SU-DHL-6 (cell line): Measurements from ENCODE around the gene TNFRSF4.

ENCODE experiments used
- H2AFZ ChIP-seq: fragments of 200-600 bp; sonication (generic); 2 replicates; pipeline ENCODE4 v1.6.1; 2014; ENCODE audit warnings: low read depth, mild to moderate bottlenecking, moderate library complexity, mixed read lengths, antibody characterized with exemption, low read length; ENCODE audit not compliant: severe bottlenecking
- H3F3A ChIP-seq: fragments of 200-600 bp; shearing (Covaris generic); 2 replicates; pipeline ENCODE4 v1.6.0; 2016; ENCODE audit warnings: antibody characterized with exemption, mild to moderate bottlenecking; ENCODE audit not compliant: insufficient read depth
- H3K27ac ChIP-seq: fragments of 200-600 bp; sonication (generic); 2 replicates; pipeline ENCODE4 v1.5.1; 2016; ENCODE audit warnings: low read depth, mild to moderate bottlenecking, low read length, moderate library complexity, mixed read lengths
- H3K27me3 ChIP-seq: fragments of 200-600 bp; sonication (generic), shearing (Covaris generic); 2 replicates; pipeline ENCODE4 v1.6.0; 2014; ENCODE audit warnings: mild to moderate bottlenecking, low read length
- H3K36me3 ChIP-seq: fragments of 200-600 bp; sonication (generic); 2 replicates; pipeline ENCODE4 v1.6.1; 2014; ENCODE audit warnings: mild to moderate bottlenecking, low read length, mixed read lengths
- H3K4me2 ChIP-seq: fragments of 300-600, 200-600 bp; shearing (Covaris generic), sonication (generic); 2 replicates; pipeline ENCODE4 v1.6.0; 2014; ENCODE audit warnings: low read length, low read depth, mild to moderate bottlenecking; ENCODE audit not compliant: poor library complexity, severe bottlenecking
- H3K4me3 ChIP-seq: fragments of 200-600 bp; sonication (generic); 2 replicates; pipeline ENCODE4 v1.5.1; 2014; ENCODE audit warnings: antibody characterized with exemption, low read length, mild to moderate bottlenecking, mixed read lengths; ENCODE audit not compliant: insufficient read depth, poor library complexity, severe bottlenecking
- H3K79me2 ChIP-seq: fragments of 200-600 bp; sonication (generic); 2 replicates; pipeline ENCODE4 v1.6.1; 2014; ENCODE audit warnings: mild to moderate bottlenecking, low read length, moderate library complexity; ENCODE audit not compliant: insufficient read depth
- H3K9ac ChIP-seq: fragments of 200-600 bp; sonication (generic); 2 replicates; pipeline ENCODE4 v1.7.0; 2014; ENCODE audit warnings: mild to moderate bottlenecking, low read length
- H3K9me2 ChIP-seq: fragments of 200-600 bp; sonication (generic); replicated peaks from 2 replicates; pipeline ENCODE4 v1.6.1; 2014; ENCODE audit warnings: low read length; ENCODE audit not compliant: insufficient read depth
- H3K9me3 ChIP-seq: fragments of 200-600 bp; sonication (generic); 2 replicates; pipeline ENCODE4 v1.6.1; 2014; ENCODE audit warnings: low read length, mixed read lengths; ENCODE audit not compliant: insufficient read depth
- H4K20me1 ChIP-seq: fragments of 200-600 bp; sonication (generic); 2 replicates; pipeline ENCODE4 v1.6.1; 2014; ENCODE audit warnings: low read depth, mild to moderate bottlenecking, antibody characterized with exemption, low read length, moderate library complexity, mixed read lengths
- CTCF ChIP-seq: fragments of 200-600 bp; sonication (generic); IDR thresholded peaks from one replicate; pipeline ENCODE4 v1.5.1; 2017; ENCODE audit warnings: antibody characterized with exemption, mild to moderate bottlenecking, low read length, moderate library complexity; ENCODE audit not compliant: insufficient read depth, poor library complexity, severe bottlenecking
- EZH2phosphoT487 ChIP-seq: fragments of 200-600 bp; sonication (generic), shearing (Covaris generic); conservative IDR thresholded peaks from 2 replicates; pipeline ENCODE4 v1.6.1; 2018; ENCODE audit warnings: mild to moderate bottlenecking, antibody characterized with exemption, low read length, moderate library complexity, mixed read lengths

TNFRSF4 gene

GRCh38 chr1:1175221-1176062, 38.5 kb downstream of the TNFRSF4 start:
- H3K4me3 ChIP-seq = no peak overlapping the region
- H3K9me3 ChIP-seq = 0 out of 2 replicates have a peak, but pooled peaks cover 3% of the 10 kb centered on the region
- H3K27ac ChIP-seq = no peak overlapping the region
- H4K20me1 ChIP-seq = no peaks in the 10 kb centered on the region
- H3K9me2 ChIP-seq = no peaks in the 10 kb centered on the region
- no peak overlapping the region for H2AFZ ChIP-seq
- H3K4me2 ChIP-seq = no peak overlapping the region
- TF ChIP-seq CTCF (no peak), EZH2phosphoT487 (no peak)
- H3F3A ChIP-seq = peaks cover 2% of the 10 kb centered on the region; the same call in 1 of the 2 replicates
- no peaks in the 10 kb centered on the region for H3K27me3 ChIP-seq
- H3K36me3 ChIP-seq = no peaks in the 10 kb centered on the region
- no peaks in the 10 kb centered on the region for H3K79me2 ChIP-seq
- H3K9ac ChIP-seq = no peak overlapping the region

GRCh38 chr1:1173793-1174415, 40.0 kb downstream of the TNFRSF4 start, which contains the start of gene TTLL10:
TTLL10 (plus strand) TSS chr1:1173880; CDS start chr1:1179216, 5,336 bp downstream.
- Histone ChIP-seq H3K36me3 (no peaks in the 10 kb centered on the region), H3K9ac (no peak within 1 kb of the TSS), H3K4me2 (no peak within 1 kb of the TSS), H3K9me2 (no peaks in the 10 kb centered on the region), H3K27ac (no peak within 1 kb of the TSS), H2AFZ (no peak within 1 kb of the TSS), H3K9me3 (0 out of 2 replicates have a peak, but pooled peaks cover 3% of the 10 kb centered on the region), H3K79me2 (no peaks in the 10 kb centered on the region), H3F3A (peaks cover 2% of the 10 kb centered on the region; the same call in 1 of the 2 replicates), H3K27me3 (no peaks in the 10 kb centered on the region), H3K4me3 (no peak within 1 kb of the TSS), H4K20me1 (no peaks in the 10 kb centered on the region)
- TF ChIP-seq EZH2phosphoT487 = no peak
- TF ChIP-seq CTCF = no peak

- Histone ChIP-seq H3K27ac (no peak overlapping the region), H3K4me3 (no peak overlapping the region), H3K4me2 (no peak overlapping the region), H3K36me3 (no peaks in the 10 kb centered on the region), H3K9ac (no peak overlapping the region), H3K9me2 (no peaks in the 10 kb centered on the region), H3K9me3 (0 out of 2 replicates have a peak, but pooled peaks cover 3% of the 10 kb centered on the region), H3K79me2 (no peaks in the 10 kb centered on the region), H4K20me1 (no peaks in the 10 kb centered on the region), H2AFZ (no peak overlapping the region), H3K27me3 (no peaks in the 10 kb centered on the region), H3F3A (peaks cover 2% of the 10 kb centered on the region; the same call in 1 of the 2 replicates)
- TF ChIP-seq CTCF (no peak), EZH2phosphoT487 (no peak)
Measured at GRCh38 chr1:1173061-1173792, 40.7 kb downstream of the TNFRSF4 start.
